Adrenal gland (tissue), 5 donors: ENCODE data around the gene PCDHB15.
A peak's percentile ranks its signal among the peaks of the same experiment; 100 is the strongest.

ENCODE experiments used
- CTCF ChIP-seq, 6 experiments: fragments of 450-650 bp in 4 of 6; fragments of 200-600 bp in 2 of 6; sonication (generic) in 1 of 6; IDR thresholded peaks; 1 replicate in 5 of 6; 2 replicates in 1 of 6; pipeline versions ENCODE4 v1.5.1 to v1.8.0; 2016 to 2021; ENCODE audit warnings: antibody characterized with exemption in 6 of 6, mild to moderate bottlenecking in 2 of 6, moderate library complexity in 1 of 6
- POLR2A ChIP-seq, 2 donors: fragments of 450-650 bp; IDR thresholded peaks; one replicate each; pipeline ENCODE4 v1.6.1; 2017; ENCODE audit warnings: antibody characterized with exemption in 2 of 2, mild to moderate bottlenecking in 2 of 2, moderate library complexity in 1 of 2
- donor health status: DM: no; HTN: no; CAD: no.

DNA sequence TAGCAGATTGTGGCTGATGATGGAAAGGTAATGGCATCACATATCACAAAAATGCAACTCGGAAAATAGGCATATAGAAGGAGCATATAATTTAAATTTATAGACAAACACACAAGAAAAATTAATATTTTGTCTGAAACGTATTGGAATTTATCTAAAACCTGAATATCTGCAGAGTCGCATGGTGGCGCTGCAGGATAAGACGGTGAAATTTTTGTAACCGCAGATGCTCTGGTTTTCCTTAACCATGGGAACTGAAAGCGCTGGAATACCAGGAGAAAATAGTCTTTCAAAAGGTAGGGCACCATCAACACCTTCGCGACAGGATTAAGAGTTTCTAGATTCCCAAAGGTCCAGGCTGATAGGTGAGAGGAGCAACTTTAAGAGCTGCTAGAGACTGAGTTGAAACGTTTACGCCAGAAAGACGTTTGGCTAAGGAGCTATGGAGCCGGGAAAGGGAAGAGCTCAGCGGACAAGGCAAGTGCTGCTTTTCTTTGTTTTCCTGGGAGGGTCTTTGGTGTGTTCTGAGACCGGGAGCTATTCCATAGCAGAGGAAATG lies 11.0 kb upstream of the PCDHB15 start:
- TF ChIP-seq CTCF (IDR thresholded peaks at IDR 0.05) (peak in 2 of 6 experiments; percentile 22 to 28), POLR2A (IDR thresholded peaks at IDR 0.05) (no peak)
